Right lobe of liver (tissue), 4 donors: ENCODE results near the gene SBSN.

Source experiments
- CTCF ChIP-seq, 4 donors: fragments of 200-600 bp in 3 of 4; fragments of 450-650 bp in 1 of 4; IDR thresholded peaks; one replicate each; pipeline versions ENCODE4 v1.5.1 to v1.8.0; 2016 to 2022; ENCODE audit warnings: antibody characterized with exemption in 4 of 4, mild to moderate bottlenecking in 2 of 4
- POLR2A ChIP-seq: fragments of 450-650 bp; IDR thresholded peaks from one replicate; pipeline ENCODE4 v1.6.1; 2017; ENCODE audit warnings: antibody characterized with exemption, mild to moderate bottlenecking
- donor health status: DM: no; HTN: no; CAD: no.
- donor health status: DM: no; HTN: no; CAD: no.
- donor health status: DM: no; HTN: yes; CAD: no.

GRCh38 chr19:35562776-35563175 is 34.7 kb upstream of the SBSN start:
- TF ChIP-seq CTCF (IDR thresholded peaks at IDR 0.05), result no peak
- no peak for TF ChIP-seq POLR2A
